ENCODE results near the gene ABCG1. TPM values are rescaled to one million over a fixed set of nuclear protein-coding genes. Genes with fewer than 3 reads are reported as not detected.

The ABCG1 gene
- total and polyA plus RNA-seq, 2 experiments from 2014 or later: 8.4 to 10.7 TPM

DNA sequence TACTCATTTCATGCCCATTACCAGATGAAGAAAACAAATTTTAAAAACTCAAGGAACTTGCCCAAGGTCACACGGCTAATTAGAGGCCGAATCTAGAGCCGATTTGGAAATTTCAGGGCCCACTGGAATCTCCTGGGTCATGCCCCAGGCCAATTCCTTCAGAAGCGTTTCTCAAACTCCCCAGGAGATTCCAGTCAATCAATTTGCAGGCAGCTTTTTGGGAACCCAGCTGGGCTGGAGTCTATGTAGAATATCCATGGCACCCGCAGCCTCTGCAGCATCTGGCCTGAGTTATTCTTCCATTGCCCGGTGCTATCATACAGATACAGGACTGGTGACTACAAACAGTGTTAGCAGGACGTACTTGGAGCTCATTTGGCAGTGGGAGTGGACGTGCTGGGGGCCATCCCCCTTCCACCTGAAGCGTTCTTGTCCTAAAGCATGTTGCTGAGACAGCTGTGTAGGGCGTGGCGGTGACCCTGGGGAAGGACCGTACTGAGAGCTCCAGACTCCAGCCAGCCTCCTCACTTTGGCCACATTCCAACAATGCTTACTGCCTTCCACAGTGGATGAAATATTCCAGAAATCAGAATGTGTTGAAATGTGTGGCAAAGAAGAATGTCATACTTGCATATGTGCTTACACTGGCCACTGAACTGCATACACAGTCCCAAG, 38.3 kb downstream of the ABCG1 start:
- Histone ChIP-seq H4K20me1 (ENCODE audit: insufficient read depth, poor library complexity, severe bottlenecking) (no peaks in the 10 kb centered on the region), H3K4me2 (no peak overlapping the region), H3K4me1 (ENCODE audit: insufficient read depth) (peaks cover 17% of the 10 kb centered on the region), H3K36me3 (replicated peaks; ENCODE audit: insufficient read depth, low read depth) (no peaks in the 10 kb centered on the region), H2AFZ (no peak overlapping the region), H3K27me3 (no peaks in the 10 kb centered on the region), H3K79me2 (no peaks in the 10 kb centered on the region), H3K9me3 (ENCODE audit: low read depth) (no peaks in the 10 kb centered on the region), H3K9me2 (replicated peaks; ENCODE audit: insufficient read depth) (no peaks in the 10 kb centered on the region), H3K4me3 (no peak overlapping the region), H3K27ac (no peak overlapping the region)
- DNase-seq (ENCODE audit: low spot score): peak; percentile 29
- TF ChIP-seq EZH2 (IDR thresholded peaks at IDR 0.05; ENCODE audit: borderline replicate concordance) (no peak), EZH2phosphoT487 (IDR thresholded peaks at IDR 0.05; ENCODE audit: low read depth, severe bottlenecking, unreplicated experiment) (no peak)
- TF ChIP-seq, protein P1, sequence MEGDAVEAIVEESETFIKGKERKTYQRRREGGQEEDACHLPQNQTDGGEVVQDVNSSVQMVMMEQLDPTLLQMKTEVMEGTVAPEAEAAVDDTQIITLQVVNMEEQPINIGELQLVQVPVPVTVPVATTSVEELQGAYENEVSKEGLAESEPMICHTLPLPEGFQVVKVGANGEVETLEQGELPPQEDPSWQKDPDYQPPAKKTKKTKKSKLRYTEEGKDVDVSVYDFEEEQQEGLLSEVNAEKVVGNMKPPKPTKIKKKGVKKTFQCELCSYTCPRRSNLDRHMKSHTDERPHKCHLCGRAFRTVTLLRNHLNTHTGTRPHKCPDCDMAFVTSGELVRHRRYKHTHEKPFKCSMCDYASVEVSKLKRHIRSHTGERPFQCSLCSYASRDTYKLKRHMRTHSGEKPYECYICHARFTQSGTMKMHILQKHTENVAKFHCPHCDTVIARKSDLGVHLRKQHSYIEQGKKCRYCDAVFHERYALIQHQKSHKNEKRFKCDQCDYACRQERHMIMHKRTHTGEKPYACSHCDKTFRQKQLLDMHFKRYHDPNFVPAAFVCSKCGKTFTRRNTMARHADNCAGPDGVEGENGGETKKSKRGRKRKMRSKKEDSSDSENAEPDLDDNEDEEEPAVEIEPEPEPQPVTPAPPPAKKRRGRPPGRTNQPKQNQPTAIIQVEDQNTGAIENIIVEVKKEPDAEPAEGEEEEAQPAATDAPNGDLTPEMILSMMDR (IDR thresholded peaks at IDR 0.05; ENCODE audit: poor library complexity): no peak
- WGBS (ENCODE audit: low lambda C conversion rate, missing lambda C conversion rate): 76% methylated on average over 12 of the region's 12 CpGs

DNA sequence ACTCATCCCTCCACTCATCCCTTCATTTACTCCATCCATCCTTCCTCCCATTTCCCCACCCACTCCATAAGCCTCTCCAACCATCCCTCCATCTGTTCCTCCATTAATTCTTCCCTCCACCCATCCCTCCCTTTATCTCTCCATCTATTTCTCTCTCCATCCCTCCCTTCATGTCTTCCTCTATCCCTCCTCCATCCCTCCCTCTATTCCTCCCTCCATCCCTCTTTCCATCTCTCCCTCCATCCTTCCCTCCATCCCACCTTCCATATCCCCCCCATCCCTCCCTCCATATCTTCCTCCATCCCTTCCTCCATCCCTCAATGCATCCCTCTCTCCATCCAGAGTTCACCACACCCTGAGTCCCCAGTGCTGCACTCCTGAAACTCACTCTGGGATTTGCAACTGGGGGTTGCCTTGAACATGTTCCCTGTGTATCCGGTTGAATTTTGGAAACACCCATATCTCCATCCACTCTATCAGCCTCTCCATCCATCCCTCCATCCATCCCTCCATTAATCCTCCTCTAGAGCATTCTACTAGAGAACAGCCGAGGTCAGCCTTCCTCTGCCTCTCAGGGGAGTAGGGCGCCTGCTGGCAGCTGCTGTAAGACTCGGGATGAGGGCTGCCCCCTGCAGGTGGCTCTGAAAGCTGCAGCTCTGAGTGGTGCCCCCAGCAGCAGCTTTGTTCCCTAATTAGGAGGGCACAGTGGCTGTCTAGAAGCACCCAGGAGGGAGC, 39.4 kb downstream of the ABCG1 start:
- 31% methylated on average over 4 of the region's 4 CpGs for WGBS (ENCODE audit: low lambda C conversion rate, missing lambda C conversion rate)
- Histone ChIP-seq H3K9me3 (ENCODE audit: low read depth) (no peaks in the 10 kb centered on the region), H3K27ac (no peak overlapping the region), H2AFZ (no peak overlapping the region), H3K4me2 (no peak overlapping the region), H4K20me1 (ENCODE audit: insufficient read depth, poor library complexity, severe bottlenecking) (no peaks in the 10 kb centered on the region), H3K79me2 (no peaks in the 10 kb centered on the region), H3K4me1 (ENCODE audit: insufficient read depth) (peaks cover 28% of the 10 kb centered on the region), H3K9me2 (replicated peaks; ENCODE audit: insufficient read depth) (no peaks in the 10 kb centered on the region), H3K36me3 (replicated peaks; ENCODE audit: insufficient read depth, low read depth) (no peaks in the 10 kb centered on the region), H3K27me3 (no peaks in the 10 kb centered on the region), H3K4me3 (no peak overlapping the region)
- DNase-seq (ENCODE audit: low spot score): peak; percentile 72
- TF ChIP-seq EZH2phosphoT487 (IDR thresholded peaks at IDR 0.05; ENCODE audit: low read depth, severe bottlenecking, unreplicated experiment): no peak
- TF ChIP-seq, protein P1 (IDR thresholded peaks at IDR 0.05; ENCODE audit: poor library complexity): peak; percentile 60

DNA sequence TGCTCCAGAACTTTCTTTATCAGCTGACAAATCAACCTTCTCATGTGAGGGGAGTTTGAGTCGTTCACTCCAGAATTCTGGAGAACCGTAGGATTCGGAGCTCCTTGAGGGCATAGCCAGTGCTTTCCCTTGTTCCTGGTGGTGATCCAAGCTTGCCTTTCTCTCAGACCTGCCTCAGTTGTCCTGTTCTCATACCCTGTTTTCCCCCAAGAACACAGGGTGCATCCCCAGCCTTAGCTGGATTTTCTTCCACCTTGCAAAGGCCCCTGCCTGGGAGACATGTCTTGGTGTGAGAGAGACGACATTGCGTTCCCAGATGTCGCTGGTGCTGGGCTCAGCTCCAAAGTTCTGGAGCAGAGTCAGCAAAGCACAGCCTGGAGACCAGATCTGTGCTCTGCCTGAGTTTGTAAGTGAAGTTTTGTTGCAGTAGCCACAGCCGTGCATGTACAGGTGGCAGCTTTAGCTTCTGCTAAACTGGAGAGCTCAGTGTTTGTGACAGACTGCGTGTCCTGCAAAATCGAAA, 40.0 kb downstream of the ABCG1 start:
- H3K4me2 ChIP-seq: no peak overlapping the region
- DNase-seq (ENCODE audit: low spot score): no peak
- WGBS (ENCODE audit: low lambda C conversion rate, missing lambda C conversion rate): 78% methylated on average over 9 of the region's 9 CpGs
- no peak overlapping the region for H3K4me3 ChIP-seq
- peaks cover 33% of the 10 kb centered on the region for H3K4me1 ChIP-seq (ENCODE audit: insufficient read depth)
- no peaks in the 10 kb centered on the region for H3K9me3 ChIP-seq (ENCODE audit: low read depth)
- H3K27ac ChIP-seq: no peak overlapping the region
- no peaks in the 10 kb centered on the region for H3K9me2 ChIP-seq (replicated peaks; ENCODE audit: insufficient read depth)
- no peaks in the 10 kb centered on the region for H4K20me1 ChIP-seq (ENCODE audit: insufficient read depth, poor library complexity, severe bottlenecking)
- no peak for TF ChIP-seq EZH2 (IDR thresholded peaks at IDR 0.05; ENCODE audit: borderline replicate concordance)
- TF ChIP-seq, protein P1 (IDR thresholded peaks at IDR 0.05; ENCODE audit: poor library complexity): no peak
- no peak for TF ChIP-seq EZH2phosphoT487 (IDR thresholded peaks at IDR 0.05; ENCODE audit: low read depth, severe bottlenecking, unreplicated experiment)
- no peak overlapping the region for H2AFZ ChIP-seq
- no peaks in the 10 kb centered on the region for H3K27me3 ChIP-seq
- no peaks in the 10 kb centered on the region for H3K36me3 ChIP-seq (replicated peaks; ENCODE audit: insufficient read depth, low read depth)
- no peaks in the 10 kb centered on the region for H3K79me2 ChIP-seq
